ENCODE measurements around the gene GALNT6.
"Not testable (repeated sequence)": the region's sequence is repeated elsewhere in the genome, so short reads cannot be mapped to it uniquely, and the experiment has no call there.

Gene GALNT6

DNA sequence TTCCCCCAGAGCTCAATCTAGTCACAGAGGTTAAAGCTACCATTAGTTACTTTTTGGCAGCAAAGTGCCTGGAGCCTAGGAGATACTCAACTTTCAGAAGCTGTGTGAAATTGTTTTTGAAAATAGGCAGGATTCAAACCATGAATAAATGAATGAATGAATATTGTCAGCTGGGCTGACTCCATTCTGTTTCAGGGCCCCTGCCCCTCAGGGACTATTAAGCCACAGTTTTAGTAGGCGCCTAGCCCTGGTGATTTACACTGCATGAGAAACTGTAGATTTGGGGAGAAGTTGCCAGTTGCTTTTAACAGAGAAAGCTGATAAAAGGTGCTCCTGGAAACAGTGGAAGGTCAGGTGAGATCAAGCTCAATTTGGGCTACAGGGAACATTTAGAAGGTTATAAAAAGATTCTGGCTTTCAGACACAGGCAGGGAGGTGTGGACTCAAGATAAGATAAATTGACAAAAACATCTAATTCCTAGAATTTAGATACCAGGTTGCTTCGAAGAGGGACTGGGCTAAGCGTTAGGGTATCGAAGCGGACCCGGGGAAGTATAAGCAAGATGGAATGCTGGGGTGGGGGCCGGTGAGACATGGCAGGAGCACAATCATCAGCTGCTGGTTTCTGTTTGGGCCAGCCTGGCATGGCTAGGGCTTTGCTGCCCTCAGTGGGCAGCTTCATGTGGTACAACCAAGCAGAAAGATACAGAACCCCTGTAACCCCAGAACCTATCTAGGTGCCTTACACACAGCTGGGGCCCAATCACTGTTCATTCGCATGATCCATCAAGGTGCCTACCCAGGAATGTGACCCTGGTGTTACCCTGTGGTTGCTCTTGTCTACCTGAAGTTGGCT lies 29.8 kb downstream of the GALNT6 start:
- ATAC-seq, result no peak
- H3K4me1 Mint-ChIP-seq, result peaks cover 48% of the 10 kb centered on the region
- peaks cover 2% of the 10 kb centered on the region for H3K9me3 Mint-ChIP-seq
- peaks cover 49% of the 10 kb centered on the region for H3K36me3 Mint-ChIP-seq
- no peak overlapping the region for H3K4me3 Mint-ChIP-seq
- peaks cover 16% of the 10 kb centered on the region for H3K27me3 Mint-ChIP-seq
- H3K27ac Mint-ChIP-seq, result no peak overlapping the region

DNA sequence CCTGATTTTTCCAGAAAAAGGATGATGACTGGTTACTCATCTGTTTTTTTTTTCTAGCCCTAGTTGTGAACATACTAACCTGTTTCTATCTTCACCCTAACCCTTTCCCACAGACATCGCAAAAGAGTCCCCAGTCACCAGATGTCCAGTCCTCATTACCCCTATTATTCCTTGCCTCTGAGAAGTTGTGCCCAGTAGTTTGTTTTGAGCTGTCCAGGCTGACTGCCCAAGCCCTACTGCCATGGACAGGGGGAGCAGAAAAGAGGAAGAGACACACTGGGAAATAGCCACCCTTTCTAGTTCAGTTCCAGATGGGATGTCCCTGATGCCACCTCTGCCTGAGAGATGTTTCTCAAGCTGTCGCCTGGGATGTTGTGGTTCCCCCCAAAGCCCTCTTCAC lies 30.9 kb downstream of the GALNT6 start:
- Mint-ChIP-seq H3K9me3 (peaks cover 2% of the 10 kb centered on the region), H3K36me3 (peaks cover 54% of the 10 kb centered on the region), H3K4me3 (no peak overlapping the region), H3K4me1 (peaks cover 48% of the 10 kb centered on the region), H3K27me3 (peaks cover 16% of the 10 kb centered on the region), H3K27ac (peak overlapping the region; percentile 68)
- ATAC-seq, result no peak

DNA sequence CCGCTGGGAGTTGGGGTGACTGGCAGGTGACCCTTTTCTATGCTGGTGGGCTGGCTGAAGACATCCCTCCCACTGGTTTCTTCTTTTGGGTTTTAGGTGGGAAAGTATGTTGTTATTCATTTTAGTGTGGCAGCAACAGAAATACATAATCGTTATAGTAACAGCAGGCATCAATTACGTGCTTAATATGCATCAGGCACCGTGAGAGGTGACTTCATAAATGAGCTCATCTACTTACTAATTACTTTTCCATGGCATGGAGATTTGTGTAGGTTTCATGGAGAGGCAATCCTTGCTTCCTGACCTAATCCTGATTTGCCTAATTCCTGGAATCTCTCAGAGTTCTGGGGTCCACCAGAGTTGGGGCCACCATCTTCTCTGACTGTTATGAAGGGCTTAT lies 31.4 kb downstream of the GALNT6 start:
- no peak overlapping the region for H3K4me3 Mint-ChIP-seq
- peaks cover 2% of the 10 kb centered on the region for H3K9me3 Mint-ChIP-seq
- peaks cover 48% of the 10 kb centered on the region for H3K4me1 Mint-ChIP-seq
- H3K27ac Mint-ChIP-seq, result peak overlapping the region; percentile 68
- peaks cover 16% of the 10 kb centered on the region for H3K27me3 Mint-ChIP-seq
- H3K36me3 Mint-ChIP-seq, result peaks cover 54% of the 10 kb centered on the region
- ATAC-seq, result no peak

DNA sequence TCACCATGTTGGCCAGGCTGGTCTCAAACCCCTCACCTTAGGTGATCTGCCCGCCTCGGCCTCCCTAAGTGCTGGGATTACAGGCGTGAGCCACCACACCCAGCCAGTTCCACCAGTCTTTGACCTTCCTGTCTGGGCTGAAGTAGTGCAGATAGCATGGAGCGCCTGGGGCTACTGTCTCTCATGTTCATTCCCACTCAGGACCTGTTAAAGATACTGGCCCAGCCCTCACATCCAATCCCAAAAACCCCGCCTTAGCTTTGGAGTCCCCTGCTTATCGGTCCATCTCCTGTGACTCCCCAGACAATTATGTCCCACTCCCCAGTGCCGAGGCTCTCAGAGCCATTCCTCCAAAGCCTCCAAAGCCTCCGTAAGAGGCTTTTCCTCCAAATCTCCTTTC lies 32.7 kb downstream of the GALNT6 start:
- H3K9me3 Mint-ChIP-seq, result peaks cover 2% of the 10 kb centered on the region
- peak overlapping the region; percentile 68 for H3K27ac Mint-ChIP-seq
- peak overlapping the region; percentile 7 for H3K4me3 Mint-ChIP-seq
- H3K36me3 Mint-ChIP-seq, result peaks cover 48% of the 10 kb centered on the region
- no peak for ATAC-seq
- H3K27me3 Mint-ChIP-seq, result peaks cover 16% of the 10 kb centered on the region
- peaks cover 48% of the 10 kb centered on the region for H3K4me1 Mint-ChIP-seq

DNA sequence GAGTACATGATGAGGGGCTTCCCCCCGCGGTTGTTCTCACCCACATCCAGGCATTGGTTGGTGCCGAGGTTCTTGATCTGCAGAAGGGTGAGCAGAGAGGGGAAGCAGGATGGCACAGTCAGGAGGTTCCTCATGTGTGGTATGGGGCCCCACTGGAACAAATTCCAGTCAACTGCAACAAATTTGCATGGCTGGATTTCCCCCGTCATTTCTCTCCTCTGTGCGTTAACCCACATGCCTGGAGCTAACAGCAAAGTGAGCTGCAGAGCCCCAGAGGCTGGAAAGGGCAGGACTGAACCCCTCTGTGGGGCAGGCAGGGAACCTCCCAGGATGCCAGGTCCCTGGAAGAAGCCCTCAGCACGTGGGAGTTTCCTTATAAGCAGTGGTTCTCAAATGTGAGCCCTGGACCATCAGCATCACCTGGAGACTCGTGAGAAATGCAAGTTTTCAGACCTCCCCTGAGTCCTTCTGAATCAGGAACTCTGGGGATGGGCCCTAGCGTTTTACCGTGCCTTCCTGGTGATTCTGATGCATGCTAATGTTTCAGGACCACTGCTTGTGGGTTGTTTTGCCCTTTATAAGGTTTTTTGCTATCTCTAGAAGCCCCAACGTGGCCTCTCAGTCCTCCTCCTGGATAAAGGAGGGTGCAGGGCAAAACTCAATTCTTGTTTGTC lies 33.7 kb downstream of the GALNT6 start:
- H3K27ac Mint-ChIP-seq, result peak overlapping the region; percentile 68
- H3K4me3 Mint-ChIP-seq, result peak overlapping the region; percentile 64
- peaks cover 16% of the 10 kb centered on the region for H3K27me3 Mint-ChIP-seq
- peaks cover 41% of the 10 kb centered on the region for H3K36me3 Mint-ChIP-seq
- peaks cover 48% of the 10 kb centered on the region for H3K4me1 Mint-ChIP-seq
- ATAC-seq, result peak; percentile 94
- H3K9me3 Mint-ChIP-seq, result peaks cover 2% of the 10 kb centered on the region

DNA sequence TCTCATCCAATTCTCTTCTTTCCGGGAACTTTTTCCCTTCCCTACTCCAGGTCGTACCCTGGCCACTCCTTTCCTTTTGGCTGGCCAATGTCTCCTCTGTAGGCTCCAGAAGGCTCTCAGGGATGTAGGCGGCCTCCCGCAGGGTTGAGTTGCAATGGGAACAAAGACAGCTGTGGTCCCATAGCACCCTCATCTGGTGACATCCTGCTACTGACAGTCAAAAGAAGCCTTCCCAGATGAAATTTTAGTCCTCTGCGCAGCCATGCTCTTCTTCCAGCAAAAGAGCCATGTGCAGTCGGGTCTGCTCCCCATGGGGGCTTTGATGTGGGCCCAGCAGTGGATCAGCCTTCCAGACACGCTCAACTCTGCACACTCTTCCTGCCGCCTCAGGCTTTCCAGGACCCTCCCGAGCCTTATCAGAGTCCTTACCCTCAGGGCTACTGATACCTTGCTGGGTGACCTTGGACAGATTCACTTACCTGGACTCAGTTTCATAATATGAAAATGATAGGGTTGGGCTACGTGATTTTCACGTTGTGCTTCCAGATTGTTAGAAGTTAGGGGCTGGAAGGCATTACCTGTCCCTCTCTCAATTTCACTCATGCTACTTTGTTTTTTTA lies 39.2 kb downstream of the GALNT6 start:
- Mint-ChIP-seq H3K27ac (no peak overlapping the region), H3K36me3 (peaks cover 4% of the 10 kb centered on the region), H3K27me3 (no peaks in the 10 kb centered on the region), H3K4me3 (no peak overlapping the region), H3K9me3 (peaks cover under 1% of the 10 kb centered on the region), H3K4me1 (peaks cover 9% of the 10 kb centered on the region)
- ATAC-seq, result no peak

DNA sequence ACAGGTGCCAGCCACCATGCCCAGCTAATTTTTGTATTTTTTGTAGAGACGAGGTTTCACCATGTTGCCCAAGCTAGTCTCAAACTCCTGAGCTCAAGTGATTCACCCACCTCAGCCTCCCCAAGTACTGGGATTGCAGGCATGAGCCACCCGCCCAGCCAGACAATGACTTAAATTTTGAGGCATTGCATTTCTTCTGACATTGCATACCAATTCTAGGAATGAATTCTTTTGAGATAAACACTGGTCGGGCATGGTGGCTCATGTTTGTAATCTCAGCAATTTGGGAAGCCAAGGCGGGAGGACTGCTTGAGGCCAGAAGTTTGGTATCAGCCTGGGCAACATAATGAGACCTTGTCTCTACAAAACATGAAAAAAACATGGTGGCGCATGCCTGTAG lies 42.2 kb downstream of the GALNT6 start:
- H3K4me3 Mint-ChIP-seq, result no peak overlapping the region
- ATAC-seq, result no peak
- no peaks in the 10 kb centered on the region for H3K9me3 Mint-ChIP-seq
- no peak overlapping the region for H3K27ac Mint-ChIP-seq
- no peaks in the 10 kb centered on the region for H3K27me3 Mint-ChIP-seq
- peaks cover 11% of the 10 kb centered on the region for H3K4me1 Mint-ChIP-seq
- H3K36me3 Mint-ChIP-seq, result no peaks in the 10 kb centered on the region

DNA sequence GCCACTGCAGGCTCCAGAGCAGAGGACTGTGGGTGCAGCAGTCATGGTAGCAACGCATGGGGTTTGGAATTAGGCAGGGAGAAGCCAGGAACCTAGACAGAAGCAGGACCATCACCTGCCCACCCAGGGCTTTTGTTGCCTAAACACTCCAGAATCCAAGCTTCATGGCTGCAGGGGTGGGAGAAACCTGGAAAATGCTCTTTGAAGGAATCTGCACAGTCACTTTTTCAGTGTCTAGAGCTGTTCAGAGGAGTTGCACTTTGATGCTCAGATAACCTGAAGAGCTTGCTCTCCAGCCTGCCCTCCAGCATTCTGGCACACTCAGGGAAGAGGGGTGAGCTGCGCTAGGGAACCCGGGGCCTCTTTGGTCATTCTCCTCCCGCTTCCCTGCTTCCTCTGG lies 43.1 kb downstream of the GALNT6 start:
- Mint-ChIP-seq H3K27me3 (no peaks in the 10 kb centered on the region), H3K9me3 (no peaks in the 10 kb centered on the region), H3K36me3 (no peaks in the 10 kb centered on the region), H3K27ac (no peak overlapping the region), H3K4me3 (no peak overlapping the region), H3K4me1 (peaks cover 19% of the 10 kb centered on the region)
- no peak for ATAC-seq

DNA sequence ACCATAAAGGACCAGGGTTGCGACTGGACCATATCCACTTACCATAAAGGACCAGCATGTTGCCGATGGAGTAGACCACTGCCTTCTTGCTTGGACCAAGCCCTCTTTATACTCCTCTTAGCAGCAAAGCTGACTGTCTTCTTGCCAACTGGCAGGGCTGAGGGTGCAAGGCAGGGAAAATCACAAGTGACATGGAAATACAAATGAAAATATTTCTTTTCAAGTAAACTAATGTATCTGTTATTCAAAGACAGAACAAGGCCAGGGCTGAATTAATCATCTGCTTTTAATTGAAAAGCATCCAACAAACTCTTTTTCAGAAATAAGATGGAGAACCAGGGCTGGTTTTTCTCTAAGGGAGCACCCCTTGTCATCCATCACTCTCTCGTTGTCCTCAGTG lies 44.6 kb downstream of the GALNT6 start, which contains the start of gene CELA1:
Gene CELA1, minus strand, starts transcription at position 99 of the 400 bp plus-strand sequence. Its CDS starts 41 bp downstream, at position 58.
- Mint-ChIP-seq H3K9me3 (no peaks in the 10 kb centered on the region), H3K4me3 (no peak within 1 kb of the TSS), H3K4me1 (peaks cover 24% of the 10 kb centered on the region), H3K27me3 (no peaks in the 10 kb centered on the region), H3K27ac (no peak within 1 kb of the TSS), H3K36me3 (no peaks in the 10 kb centered on the region)
- no peak for ATAC-seq

DNA sequence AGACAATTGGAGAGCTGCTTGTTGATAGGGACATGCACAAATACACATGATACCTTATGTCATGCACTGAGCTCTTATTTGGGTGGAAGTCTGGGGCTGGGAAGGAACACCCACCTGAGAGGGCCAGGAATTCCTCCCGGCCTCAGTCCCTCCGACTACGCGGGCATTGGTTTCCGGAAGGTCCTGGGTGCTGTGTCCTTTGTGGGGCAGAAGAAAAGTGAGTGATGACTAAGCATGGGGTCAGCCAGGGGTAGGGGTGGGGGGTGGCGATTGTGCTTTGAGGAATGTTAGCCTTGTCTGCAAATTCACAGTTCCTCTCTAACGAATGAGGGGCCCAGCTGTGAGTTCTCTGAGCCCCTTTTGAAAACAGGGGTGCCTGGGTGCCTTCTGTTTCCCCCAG lies 45.5 kb downstream of the GALNT6 start:
- Mint-ChIP-seq H3K27me3 (no peaks in the 10 kb centered on the region), H3K4me3 (no peak overlapping the region), H3K36me3 (no peaks in the 10 kb centered on the region), H3K4me1 (peaks cover 31% of the 10 kb centered on the region), H3K27ac (no peak overlapping the region), H3K9me3 (no peaks in the 10 kb centered on the region)
- ATAC-seq, result no peak

DNA sequence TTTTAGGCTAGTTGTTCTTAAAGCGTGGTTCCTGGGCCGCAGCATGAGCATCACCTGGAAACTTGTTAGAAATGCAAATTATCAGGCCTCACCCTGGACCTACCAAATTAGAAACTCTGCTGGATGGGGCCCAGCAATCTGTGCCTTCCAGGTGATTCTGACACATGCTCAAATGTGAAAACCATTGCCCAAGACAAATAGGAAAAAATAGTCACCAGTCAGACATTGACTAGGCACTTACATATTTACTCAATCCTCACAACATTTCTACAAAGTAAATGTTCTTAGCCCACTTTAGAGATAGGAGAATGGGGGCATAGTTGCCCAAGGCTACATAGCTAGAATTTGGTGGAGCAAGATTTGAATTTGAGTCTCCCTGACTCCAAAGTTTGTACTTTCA lies 48.0 kb downstream of the GALNT6 start:
- ATAC-seq, result peak; percentile 34
- Mint-ChIP-seq H3K4me3 (no peak overlapping the region), H3K4me1 (peaks cover 31% of the 10 kb centered on the region), H3K36me3 (no peaks in the 10 kb centered on the region), H3K27me3 (no peaks in the 10 kb centered on the region), H3K9me3 (no peaks in the 10 kb centered on the region), H3K27ac (no peak overlapping the region)

DNA sequence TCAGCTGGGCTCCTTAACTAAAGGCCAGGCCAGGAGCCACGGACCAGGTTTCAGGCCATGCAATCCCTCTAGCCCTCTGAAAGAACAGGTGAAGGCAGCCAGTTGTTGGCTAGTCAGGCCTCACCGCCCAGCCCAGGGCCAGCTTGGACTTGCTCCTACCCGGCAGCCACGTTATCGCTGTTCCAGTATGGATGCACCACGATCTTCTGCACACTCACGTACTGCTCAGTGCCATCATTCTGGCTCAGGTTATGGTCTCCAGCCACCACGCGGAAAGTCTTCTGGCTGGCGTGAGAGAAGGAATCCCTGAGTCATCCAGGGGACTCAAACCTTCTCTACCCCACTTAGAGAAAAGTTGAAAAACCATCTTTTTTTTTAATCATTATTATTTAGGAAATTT lies 48.8 kb downstream of the GALNT6 start:
- no peaks in the 10 kb centered on the region for H3K9me3 Mint-ChIP-seq
- H3K27me3 Mint-ChIP-seq, result no peaks in the 10 kb centered on the region
- H3K4me1 Mint-ChIP-seq, result peaks cover 31% of the 10 kb centered on the region
- no peak overlapping the region for H3K4me3 Mint-ChIP-seq
- ATAC-seq, result no peak
- no peaks in the 10 kb centered on the region for H3K36me3 Mint-ChIP-seq
- H3K27ac Mint-ChIP-seq, result no peak overlapping the region

DNA sequence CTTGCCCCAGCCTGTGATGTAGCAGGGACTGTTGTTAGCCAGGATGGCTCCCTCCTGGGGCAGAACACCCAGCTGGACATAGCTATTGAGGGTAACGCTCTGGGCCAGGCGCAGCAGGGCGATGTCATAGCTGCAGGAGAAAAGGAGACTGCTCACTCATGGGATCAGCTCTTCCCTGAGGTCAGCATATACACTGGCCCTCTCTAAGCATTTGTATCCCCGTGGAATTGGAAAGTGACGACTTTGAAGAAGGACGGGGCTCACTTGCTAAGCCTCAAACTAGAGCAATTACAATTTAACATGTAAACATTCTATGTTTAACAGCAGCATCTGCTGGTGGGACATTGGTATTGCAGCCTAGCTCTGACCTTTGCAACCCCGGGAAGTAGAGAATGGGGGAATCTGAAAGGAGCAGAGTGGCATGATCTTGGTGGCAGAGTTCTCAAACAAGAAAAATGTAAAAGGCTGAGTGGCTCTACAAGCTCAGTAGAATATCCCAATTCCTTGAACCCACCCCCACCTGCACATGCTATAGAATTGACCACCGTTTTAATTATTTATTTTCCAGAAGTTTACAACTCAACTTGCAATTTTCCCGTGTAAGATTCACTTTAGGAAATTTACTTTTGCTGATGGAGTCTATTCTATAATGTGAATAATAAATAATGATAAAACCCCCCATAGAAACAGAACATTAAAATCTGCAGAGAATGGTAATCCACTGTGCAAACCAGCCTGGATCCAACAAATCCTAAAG lies 49.8 kb downstream of the GALNT6 start:
- Mint-ChIP-seq H3K9me3 (no peaks in the 10 kb centered on the region), H3K4me3 (peak overlapping the region; percentile 38), H3K27me3 (no peaks in the 10 kb centered on the region), H3K27ac (no peak overlapping the region), H3K36me3 (no peaks in the 10 kb centered on the region), H3K4me1 (peaks cover 38% of the 10 kb centered on the region)
- ATAC-seq, result peak; percentile 69

DNA sequence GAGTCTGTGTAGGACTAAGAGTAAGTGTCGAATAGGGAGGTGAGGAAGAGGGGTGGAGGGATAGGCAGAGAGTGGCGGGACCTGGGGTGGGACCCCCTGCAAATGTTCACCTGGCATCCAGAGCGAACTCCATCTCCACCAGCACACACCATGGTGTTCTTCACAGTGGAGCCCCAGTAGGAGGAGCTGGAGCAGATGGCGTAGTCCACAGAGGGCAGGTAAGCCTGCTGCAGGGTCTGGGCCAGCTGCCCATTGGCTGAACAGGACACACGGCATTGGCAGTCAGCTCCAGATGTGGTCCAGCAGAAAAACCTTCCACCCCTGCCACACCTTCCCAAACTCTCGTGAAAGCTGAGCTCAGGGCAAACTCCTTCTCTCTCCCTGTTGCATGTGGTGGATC lies 51.5 kb downstream of the GALNT6 start:
- Mint-ChIP-seq H3K36me3 (no peaks in the 10 kb centered on the region), H3K9me3 (no peaks in the 10 kb centered on the region), H3K4me1 (peaks cover 38% of the 10 kb centered on the region), H3K27me3 (no peaks in the 10 kb centered on the region), H3K27ac (no peak overlapping the region), H3K4me3 (no peak overlapping the region)
- no peak for ATAC-seq

DNA sequence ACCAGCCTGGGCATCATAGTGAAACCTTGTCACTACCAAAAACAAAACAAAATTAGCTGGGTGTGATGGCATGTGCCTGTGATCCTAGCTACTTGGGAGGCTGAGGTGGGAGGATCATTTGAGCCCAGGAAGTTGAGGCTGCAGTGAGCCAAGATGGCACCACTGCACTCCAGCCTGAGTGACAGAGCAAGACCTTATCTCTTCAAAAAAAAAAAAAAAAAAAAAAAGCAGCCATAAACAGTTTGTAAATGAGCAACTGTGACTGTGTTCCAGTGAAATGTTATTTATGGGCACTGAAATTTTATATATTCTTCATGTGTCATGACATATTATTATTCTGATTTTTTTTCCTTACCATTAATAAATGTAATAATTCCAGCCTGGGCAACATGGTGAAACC lies 53.9 kb downstream of the GALNT6 start:
- H3K27me3 Mint-ChIP-seq, H3K4me3 Mint-ChIP-seq, ATAC-seq, H3K27ac Mint-ChIP-seq, H3K36me3 Mint-ChIP-seq, H3K9me3 Mint-ChIP-seq: not testable (repeated sequence)
- H3K4me1 Mint-ChIP-seq, result peaks cover 18% of the 10 kb centered on the region

All from stimulated activated memory B cell treated with anti-CD40 and anti-IgM and Interleukin-4, amounts not matched to agents 10 μg/mL and 1 μg/mL and 100 μg/mL, for 72 hours (primary cell).